Breast epithelium (tissue), 3 donors: ENCODE measurements around the gene GPR157.

Experiments
- CTCF ChIP-seq, 3 donors: fragments of 450-650 bp; IDR thresholded peaks; one replicate each; pipeline ENCODE4 v1.5.1; 2016 to 2017; ENCODE audit warnings: antibody characterized with exemption in 3 of 3, mild to moderate bottlenecking in 3 of 3, moderate library complexity in 3 of 3
- POLR2AphosphoS5 ChIP-seq, 3 donors: sonication (generic); formaldehyde crosslinking; IDR thresholded peaks; one replicate each; pipeline ENCODE4 v1.6.1; 2017; ENCODE audit warnings: antibody characterized with exemption in 3 of 3

DNA sequence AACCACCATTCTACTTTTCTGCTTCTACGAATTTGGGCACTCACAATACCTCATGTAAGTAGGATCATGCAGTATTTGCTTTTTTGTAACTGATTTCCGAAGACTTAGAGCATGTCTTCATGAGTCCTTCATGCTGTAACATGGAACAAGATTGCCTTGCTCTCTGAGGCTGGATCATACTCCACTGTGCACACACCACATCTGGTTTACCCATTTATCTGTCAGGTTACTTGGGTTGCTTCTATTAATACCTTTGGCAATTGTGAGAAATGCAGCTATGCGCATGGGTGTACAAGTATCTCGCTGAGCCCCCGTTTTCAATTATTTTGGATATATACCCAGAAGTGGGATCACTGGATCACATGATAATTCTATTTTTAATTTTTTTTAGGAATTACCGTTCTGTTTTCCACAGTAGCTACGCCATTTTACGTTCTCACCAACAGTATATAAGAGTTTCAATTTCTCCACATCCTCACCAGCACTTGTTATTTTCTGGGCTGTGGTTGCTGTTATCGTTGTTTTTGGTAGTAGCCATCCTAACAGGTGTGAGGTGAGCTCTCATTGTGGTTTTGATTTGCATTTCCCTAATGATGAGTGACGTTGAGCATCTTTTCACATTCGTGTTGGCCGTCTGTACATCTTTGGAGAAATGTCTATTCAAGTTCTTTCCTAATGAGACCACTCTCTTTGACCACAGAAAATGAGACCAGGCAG is 48.8 kb downstream of the GPR157 start:
- TF ChIP-seq CTCF (IDR thresholded peaks at IDR 0.05) (no peak), POLR2AphosphoS5 (IDR thresholded peaks at IDR 0.05) (no peak)
